ENCODE data around the gene LEFTY1.
"Not testable (repeated sequence)": the region's sequence is repeated elsewhere in the genome, so short reads cannot be mapped to it uniquely, and the experiment has no call there.

LEFTY1 gene

GRCh38 chr1:225887554-225888288 is 1.2 kb downstream of the LEFTY1 start:
- DNase-seq (ENCODE audit: low read depth): not testable (repeated sequence)

DNA sequence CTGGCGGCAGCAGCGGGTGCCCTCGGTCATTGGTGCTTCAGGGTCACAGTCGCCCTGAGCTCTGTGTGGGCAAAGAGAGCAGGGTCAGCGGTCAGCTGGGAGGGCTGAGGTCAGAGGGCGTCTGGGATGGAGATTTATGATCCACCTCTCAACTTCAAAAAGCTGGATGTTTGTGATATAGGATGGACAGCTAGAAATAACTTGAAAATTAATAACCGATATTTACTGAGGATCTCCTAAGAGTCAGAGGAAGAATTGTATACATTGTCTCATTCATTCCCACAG is 2.0 kb downstream of the LEFTY1 start:
- no peak for DNase-seq (ENCODE audit: low read depth)

DNA sequence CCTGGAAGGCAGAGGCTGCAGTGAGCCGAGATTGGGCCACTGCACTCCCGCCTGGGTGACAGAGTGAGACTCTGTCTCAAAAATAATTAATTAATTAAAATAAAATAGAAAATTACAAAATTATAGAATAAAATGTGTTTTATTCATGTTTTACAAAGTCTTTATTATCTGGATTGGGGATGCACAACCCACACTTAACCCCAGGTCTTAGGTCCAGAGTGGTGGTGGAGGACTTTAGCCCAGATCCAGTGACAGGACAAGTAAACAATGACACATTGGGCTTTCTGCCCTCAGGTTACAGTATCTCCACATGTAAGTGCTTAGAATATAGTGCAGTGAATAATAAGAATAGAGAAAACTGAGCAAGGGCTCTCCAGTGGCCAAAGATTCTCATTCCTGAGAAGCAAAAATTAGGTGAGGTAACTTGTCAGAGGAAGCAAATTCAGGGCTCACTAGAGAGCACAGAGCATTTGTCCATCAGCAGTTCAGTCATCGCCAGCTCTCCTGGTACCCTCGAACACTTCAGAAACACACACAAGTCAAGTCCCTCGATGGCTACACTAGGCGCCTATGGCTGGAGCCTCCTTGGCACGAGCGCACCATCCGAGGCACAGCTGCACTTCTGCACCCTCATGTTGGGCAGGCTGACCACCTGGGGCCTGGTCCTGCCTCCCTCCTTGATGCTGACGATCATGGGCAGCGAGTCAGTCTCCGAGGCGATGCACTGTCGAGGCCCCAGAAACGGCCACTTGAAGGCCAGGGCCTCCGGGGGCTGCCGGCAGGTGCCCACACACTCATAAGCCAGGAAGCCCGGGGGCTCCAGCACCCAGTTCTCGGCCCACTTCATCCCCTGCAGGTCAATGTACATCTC is 2.6 kb downstream of the LEFTY1 start:
- no peak for DNase-seq (ENCODE audit: low read depth)

DNA sequence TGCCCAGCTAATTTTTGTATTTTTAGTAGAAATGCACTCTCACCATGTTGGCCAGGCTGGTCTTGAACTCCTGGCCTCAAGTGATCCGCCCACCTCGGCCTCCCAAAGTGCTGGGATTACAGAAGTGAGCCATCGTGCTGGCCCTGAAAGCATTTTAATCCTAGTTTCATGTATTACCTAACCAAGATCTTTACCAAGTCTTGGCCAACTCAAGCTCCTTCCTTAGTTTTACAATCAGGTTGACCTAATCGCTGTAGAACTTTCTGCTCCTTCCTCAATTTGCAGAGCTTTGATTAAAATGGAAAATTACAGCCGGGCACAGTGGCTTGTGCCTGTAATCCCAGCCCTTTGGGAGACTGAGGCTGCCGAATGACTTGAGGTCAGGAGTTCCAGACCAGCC is 3.6 kb downstream of the LEFTY1 start:
- DNase-seq (ENCODE audit: low read depth): no peak

DNA sequence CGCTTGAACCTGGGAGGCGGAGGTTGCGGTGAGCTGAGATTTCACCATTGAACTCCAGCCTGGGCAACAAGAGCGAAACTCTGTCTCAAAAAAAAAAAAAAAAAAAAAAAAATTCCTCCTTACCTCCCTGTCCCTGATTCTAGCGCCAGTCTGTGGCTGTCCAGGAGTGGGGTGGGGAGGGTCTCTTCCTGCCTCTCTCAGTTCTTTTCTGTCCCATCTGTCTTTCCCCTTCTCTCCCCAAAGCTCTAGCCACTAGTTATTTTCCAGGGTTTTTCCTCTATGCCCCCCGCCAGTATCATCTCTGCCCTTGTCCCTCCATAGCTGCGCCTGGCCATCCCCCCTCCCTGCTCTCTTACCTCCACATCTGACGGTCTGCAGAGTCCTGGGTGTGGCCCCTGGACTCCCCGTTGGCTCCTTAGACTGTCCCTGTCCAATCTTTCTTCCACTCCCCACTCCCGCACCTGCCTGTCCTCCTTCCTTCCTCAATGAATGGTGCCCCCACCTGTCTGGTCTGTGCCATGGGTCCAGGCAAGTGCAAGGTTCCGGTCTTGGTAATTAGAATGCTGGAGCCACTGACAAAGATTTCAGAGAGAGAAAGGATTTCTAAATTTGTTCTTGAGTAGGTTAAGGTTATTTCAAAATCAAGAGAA is 5.2 kb downstream of the LEFTY1 start:
- no peak for DNase-seq (ENCODE audit: low read depth)

GRCh38 chr1:225882694-225883615 is 6.0 kb downstream of the LEFTY1 start:
- no peak for DNase-seq (ENCODE audit: low read depth)

DNA sequence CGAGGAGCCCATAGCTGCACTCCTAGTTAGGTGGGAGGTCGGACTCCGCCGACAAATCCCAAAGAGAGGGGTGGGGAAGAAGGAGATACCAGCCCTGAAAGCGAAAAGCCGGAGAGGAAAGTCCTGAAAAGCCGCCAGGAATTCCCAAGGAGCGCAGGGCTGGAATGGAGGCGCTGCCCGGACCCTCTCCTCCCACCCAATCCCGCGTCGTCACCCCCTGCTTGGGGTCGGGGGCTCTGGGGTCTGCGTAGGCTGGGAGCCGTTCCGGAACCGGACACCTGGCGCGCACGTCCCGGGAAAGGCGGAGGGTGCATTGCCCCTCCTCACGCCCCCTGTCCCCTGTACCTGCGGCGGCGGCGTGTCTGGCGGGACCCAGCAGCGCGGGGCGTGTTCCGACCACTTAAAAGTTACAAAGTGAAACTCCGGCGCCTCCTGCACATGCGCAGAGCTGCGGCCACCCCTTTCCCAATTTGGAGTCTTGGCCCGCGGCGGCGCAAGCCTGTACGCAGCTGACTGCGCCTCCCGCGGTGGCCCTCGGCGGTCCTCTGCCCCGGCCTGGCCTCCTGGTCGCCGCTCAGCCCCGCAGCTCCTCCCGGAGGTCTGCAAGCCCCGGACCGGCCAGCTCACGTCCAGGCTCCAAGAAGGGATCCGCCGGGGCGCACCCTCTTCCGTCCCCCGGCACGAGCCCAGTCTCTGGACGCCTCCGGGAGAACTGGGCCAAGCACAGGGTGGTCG is 6.8 kb downstream of the LEFTY1 start, which contains the start of gene TMEM63A:
TMEM63A (minus strand) TSS at position 422 of the 735 bp plus-strand sequence. CDS start 4,800 bp downstream, outside the sequence.
- no peak for DNase-seq (ENCODE audit: low read depth)

DNA sequence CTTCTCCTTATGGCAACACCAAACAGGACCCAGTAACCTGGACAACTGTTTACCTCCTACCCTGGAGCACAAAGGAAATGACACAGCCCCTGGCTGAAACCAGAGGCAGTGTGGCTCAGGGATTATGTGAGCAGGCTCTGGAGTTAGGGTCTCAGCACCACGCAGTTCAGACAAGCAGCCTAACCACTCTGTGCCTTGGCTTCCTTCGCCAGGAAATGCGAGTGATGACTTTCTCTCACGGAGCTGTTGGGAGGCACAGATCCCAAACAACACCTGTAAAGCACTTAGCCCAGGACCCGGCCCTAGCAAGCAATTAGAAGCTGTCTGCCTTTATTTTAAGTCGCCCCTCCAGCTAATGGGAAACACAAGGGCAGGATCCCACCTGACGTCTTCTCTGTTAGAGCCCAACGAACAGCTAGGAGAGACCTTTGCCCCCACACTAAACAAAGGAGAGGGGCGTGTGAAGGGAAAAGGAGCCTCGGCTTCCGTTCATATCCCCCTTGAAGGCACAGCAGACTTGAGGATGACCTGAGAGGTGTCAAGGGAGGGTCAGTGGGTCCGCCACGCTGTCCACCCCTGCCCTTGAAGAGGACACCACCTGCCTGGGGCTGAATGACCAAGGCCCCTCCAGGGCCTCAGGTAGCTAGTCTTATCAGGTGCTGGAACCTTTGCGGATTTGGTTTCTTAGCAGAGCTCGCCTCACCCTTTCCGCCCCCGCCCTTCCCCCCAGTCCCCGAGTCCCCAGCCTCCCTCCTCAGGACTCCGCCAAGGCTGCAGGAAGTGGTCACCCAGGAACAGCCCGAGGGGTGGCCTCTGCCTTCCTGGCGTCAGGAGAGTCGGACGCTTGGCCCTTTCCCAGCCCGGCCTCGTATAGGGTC is 7.6 kb downstream of the LEFTY1 start:
- DNase-seq (ENCODE audit: low read depth): no peak

GRCh38 chr1:225880636-225881035 is 8.3 kb downstream of the LEFTY1 start:
- no peak for DNase-seq (ENCODE audit: low read depth)

DNA sequence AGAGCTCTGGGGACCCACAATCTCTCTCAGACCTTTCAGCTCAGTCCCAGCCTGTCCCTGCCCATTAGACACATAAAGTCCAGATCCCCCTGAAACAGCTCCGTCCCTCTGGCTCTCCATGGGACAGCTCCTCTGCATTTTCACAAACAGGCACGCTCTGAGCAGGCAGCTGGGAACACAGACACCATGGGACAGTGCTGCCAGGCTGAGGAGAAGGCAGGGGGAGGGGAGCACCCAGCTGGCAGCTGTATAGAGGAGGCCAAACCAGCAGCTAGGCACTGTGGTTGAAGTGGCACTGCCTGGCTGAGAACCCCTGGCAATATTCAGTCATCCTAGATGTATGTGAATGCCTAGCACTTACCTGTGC is 8.7 kb downstream of the LEFTY1 start:
- DNase-seq (ENCODE audit: low read depth): no peak

- no peak for DNase-seq (ENCODE audit: low read depth)
These were observed 9.3 kb downstream of the LEFTY1 start for GRCh38 chr1:225879521-225880221.

DNA sequence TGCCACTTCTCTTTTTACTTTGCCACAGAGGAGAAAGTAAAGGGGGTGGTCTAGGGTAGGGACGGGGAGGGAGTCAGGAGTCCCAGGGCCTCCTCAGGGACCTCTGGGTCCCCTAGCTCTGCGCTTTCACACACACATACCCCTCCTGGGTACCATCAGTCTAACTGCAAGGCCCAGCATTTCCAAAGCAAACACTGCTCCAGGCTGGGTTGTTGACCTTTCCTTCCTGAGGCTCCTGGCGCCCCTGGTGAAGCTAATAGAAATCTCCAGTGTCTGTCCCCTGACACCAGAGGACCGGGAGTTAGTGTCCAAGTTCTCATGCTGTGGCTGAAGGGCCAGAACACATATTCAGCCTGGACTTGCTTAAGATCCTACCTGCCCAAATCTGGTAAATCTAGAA is 10.7 kb downstream of the LEFTY1 start:
- no peak for DNase-seq (ENCODE audit: low read depth)

- DNase-seq (ENCODE audit: low read depth): no peak
These were observed 11.4 kb downstream of the LEFTY1 start for GRCh38 chr1:225877580-225877979.

DNA sequence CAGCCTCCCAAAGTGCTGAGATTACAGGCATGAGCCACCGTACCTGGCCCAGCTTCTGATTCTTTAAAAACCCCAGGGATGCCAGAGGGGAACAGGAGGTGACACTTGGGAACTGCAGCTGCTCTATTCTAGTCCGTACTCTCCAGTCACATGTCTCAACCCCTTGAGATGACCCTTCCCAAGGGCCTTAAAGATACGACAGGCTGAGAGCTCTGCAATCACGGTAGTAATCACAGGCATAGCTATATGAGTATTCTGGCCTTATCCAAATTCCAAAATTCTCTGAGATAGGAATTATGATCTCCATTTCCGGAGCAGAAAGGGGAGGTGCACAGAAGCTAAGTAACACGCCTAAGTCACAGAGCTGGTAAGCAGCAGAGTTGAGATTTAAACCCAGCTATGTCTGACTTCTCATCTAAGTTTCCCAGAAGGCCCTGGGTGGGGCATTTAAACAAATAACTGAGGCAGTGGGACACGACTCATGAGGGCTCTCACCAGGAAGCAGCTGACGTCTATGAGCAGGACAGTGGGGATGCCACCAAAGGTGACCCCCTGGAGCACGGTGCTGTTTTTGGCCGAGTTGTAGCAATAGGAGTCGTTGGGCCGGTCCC is 11.9 kb downstream of the LEFTY1 start:
- no peak for DNase-seq (ENCODE audit: low read depth)

GRCh38 chr1:225875044-225875815 is 13.7 kb downstream of the LEFTY1 start:
- DNase-seq (ENCODE audit: low read depth): no peak

GRCh38 chr1:225874431-225874830 is 14.5 kb downstream of the LEFTY1 start:
- no peak for DNase-seq (ENCODE audit: low read depth)

- no peak for DNase-seq (ENCODE audit: low read depth)
These were observed 15.6 kb downstream of the LEFTY1 start for GRCh38 chr1:225873281-225873850.

DNA sequence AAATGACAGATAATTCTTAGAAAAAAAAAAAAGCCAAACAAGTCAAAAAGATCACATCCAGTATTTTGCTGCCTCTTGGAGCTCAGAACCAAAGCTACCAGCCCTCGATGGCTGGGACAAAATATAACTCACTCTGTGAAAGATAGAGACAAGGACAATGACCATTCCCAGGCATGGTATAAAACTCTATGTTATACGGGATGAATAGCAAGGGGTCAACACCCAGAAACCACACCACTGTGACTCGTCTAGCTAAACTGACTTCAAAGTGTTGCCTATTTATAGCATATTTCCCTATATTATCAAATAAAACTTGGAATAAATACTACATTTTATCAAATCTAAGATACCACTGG is 16.9 kb downstream of the LEFTY1 start:
- no peak for DNase-seq (ENCODE audit: low read depth)
